GM19099 (cell line): ENCODE data around the gene XIRP1.

Source experiments
- POLR2A ChIP-seq: IDR thresholded peaks from 3 replicates; pipeline ENCODE4 v1.6.1; 2011; ENCODE audit warnings: low read depth; ENCODE audit not compliant: insufficient read length; ENCODE audit errors: extremely low read depth

Gene XIRP1

DNA sequence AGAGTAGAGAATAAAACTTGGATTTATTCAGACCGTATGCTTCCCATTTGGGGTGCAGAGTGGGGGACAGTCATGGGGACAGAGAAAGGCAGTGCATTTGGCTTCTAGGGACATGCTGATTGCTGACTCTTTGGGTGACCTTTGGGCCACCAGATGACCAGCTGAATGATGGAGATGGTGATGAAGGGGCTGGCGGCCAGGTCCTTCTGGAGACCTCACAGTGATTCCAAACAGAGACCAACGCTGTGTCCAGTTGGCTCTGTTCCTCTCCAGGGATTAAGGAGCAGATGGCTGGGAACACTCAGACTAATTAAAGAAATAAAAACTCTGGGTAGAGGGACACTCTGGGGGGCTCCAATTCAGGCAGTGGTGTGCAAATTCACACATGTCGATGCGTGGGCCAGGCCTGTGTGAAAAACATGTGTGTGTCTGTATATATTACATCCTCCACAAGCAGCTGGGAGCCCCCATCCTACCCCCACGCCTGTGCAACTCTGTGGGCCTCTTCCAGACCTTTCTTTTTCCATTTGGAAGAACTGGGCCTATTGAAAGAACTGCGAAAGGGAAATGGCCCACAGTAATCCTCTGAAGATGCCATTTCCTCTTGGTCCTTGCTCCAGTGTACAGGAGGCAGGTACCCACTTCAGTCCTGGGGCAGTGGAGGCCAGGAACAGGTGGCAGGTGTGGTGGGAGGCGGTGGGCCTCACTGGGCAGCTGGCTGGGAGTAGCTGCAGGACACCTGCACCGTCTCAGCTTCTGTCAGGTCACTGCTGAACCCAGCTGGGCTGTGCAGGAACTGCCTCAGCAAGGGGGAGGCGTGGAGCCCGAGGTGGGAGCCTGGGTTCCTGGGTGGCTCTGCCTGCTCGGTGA is 8.9 kb downstream of the XIRP1 start:
- TF ChIP-seq POLR2A: no peak

DNA sequence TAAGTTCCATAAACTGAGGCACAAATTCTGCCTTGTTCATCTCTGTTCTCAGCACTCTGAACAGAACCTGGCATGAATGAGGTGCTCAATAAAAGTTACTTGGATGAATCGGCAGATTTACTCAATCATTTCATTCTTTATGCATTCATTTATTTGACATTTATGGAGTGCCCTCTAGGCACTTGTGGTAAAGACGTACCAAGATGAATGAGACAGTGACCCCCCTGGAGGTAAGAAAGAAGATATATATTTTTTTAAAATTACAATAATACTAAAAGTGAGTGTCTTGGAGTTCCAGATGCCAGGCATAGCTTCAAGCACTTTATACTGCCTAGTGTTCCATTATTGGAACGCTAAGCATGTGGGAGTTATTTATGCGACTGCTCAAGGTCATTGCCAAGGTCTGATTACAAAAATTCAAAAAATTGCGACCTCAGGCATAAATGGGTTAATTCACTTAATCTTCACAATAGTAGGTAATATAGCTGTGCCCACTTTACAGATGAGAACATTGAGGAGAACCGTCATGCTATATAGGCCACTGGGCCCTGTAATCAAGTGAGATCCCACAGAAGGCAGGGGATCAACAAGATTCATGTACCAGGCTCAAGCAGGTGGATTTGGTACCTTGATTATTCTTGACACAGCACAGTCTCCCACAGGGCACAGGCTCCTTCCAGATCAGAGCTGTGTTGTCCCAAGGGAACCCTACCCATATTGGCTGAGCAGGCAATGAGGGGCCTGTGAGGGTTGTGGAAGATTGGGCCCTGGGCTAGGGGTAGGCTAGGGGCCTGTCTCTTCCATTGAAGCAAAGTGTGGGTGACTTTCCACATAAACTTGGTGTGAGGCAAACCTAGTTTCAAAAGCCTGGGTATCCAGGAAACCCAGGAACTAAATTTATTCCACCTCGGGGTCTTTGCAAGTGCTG is 10.7 kb downstream of the XIRP1 start:
- no peak for TF ChIP-seq POLR2A

DNA sequence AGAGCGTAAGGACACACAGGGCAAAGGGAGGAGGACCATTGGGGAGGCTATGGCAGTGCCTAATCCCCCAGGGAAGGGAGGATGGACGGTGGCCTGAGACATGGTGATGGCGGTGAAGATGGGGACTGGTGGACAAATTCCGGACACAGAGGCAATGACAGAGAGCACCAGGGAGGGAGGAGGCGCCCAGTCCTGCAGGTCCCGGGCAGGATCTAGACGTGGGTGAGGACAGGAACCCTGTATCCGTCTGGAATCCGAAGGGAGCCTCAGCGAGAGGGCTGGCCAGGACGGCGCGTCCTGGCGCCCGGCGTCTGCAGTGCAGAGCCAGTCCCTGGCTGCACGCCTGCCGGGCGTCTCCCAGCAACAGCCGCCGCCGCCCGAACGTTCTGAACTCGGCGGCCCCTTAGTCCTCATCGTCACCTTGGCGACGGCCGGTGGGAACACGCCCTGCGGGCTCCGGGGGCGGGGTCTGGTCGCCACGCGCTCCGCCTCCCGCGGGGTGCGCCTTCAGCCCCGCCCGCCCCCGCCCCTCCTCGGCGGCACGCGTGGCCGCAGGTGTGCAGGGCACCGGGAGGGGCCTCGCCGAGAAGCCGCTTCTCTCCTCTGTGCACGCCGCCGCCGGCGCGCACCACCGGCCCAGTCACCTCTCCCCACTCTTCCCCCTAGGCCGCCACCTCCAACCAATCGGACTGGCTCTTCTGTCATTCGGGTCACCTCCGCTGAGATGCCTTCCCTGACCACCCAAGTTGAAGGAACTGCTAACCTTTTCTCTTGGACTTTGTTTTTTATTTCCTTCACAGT is 11.6 kb downstream of the XIRP1 start:
- TF ChIP-seq POLR2A: no peak

DNA sequence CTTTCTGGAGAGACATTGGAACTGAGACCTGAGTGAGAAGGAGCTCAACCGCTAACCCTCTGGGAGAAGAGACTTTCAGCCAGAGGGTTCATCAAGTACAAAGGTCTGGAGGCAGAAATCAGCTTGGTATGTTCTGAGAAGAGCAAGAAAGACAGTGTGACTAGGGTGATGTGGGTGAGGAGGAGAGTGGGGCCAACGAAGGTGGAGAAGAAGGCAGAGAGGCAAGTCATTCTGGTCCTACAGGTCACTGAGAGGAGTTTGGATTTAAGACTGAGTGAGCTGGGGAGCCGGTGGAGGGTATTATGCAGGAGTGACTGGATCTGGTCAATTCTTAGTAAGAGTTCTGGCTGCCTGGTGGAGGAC is 12.2 kb downstream of the XIRP1 start:
- no peak for TF ChIP-seq POLR2A

DNA sequence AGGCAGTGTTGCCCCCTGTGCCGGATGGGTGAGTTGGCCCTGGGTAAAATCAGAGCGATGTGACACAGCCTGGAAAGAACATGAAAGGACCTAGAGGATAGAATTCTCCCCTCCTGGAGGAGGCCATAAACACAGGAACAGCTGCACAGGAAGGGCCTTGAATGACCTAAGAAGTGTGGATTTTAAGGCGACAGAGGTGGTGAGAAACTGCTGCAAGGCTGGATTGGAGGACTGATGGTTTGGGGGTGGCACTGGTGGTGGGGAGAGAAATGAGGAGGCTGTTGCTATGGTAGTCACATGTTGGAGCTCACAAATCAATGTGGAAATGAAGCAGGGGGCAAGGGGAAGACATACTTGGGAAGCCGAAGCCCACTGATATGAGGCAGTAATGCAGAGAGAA is 13.8 kb downstream of the XIRP1 start:
- TF ChIP-seq POLR2A: no peak

DNA sequence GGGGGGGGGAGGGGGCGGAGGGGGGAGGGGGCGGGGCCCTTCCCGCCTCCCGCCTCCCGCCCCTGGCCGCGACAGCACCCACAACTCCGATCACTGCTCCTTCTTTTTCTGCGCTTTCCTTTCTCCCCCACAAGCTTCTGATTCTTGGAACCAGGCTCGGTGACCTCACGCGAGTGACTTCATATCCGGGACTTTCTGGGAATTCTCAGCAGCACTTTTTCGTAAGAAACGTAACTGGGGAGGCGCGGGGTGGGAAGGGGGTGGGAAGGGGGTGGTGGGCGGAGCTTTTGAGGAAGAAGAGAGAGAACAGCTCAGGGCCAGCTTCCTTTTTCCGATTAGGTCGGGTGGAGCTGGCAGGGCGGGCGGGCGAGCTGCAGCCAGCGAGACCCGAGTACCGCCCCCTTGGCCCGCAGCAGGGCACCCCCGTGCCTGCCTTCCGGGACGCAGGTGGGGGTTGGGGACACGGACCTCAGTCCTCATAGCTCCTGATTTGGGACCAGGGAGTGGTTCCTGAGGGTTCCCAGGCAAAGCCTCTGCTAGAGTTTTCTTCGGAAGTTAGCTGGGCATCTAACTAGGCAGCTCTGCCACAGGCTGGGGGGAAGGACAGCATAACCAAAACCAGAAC is 14.6 kb downstream of the XIRP1 start:
- TF ChIP-seq POLR2A: peak; percentile 70

DNA sequence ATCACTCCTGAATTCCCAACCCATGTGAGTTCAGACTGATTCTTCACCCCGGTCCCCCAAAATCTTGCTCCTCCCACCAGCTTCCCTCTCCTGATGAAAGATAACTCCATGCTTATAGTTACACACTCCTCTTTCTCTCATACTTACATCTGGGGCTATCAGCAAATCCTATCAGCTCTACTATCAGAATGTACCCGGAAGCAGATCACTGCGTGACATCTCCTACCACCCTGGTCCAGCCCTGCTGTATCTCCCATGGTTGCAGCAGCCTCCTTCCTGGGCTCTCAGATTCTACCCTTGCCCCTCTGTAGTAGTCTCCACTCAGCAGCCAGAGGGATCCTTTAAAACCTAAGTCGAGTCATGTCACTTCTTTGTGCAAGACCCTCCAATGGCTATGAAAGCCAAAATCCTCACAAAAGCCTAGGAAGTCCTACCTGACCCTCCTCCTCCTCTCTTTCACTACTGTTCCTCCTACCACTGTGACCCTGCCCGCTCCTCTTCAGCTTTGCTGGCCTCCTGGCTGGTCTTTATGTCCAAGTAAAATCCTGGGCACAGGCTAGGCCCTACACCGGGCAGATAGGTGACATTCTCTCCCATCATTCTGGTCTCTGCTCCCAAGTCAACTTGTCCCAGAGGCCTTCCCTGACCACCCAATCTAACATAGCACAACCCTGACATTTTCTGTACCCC is 16.2 kb downstream of the XIRP1 start:
- TF ChIP-seq POLR2A: no peak

DNA sequence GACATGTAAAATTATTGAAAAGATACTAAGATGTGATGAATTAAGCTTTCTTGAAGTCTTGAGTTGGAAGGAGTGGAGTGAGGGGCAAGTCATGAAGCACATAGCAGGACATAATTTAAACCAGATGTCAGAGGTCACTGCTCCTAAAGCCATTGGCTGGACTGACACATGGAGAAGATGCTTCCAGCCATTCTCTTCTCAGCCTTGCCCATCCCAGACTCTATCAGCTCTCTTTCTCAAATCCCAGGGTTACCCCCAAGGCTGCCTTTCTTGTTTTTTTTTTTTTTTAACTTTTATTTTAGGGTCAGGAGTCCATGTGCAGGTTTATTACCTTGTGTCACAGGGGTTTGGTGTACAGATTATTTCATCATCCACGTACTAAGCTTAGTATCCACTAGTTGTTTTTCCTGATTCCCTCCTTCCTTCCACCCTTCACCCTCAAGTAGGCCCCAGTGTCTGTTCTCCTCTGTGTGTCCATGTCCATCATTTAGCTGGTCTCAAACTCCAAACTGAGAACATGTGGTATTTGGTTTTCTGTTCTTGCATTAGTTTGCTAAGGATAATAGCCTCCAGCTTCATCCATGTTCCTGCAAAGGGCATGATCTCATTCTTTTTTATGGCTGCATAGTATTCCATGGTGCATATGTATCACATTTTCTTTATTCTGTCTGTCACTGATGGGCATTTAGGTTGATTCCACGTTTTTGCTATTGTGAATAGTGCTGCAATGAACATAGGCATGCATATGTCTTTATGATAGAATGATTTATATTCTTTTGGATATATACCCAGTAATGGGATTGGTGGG is 18.9 kb downstream of the XIRP1 start:
- TF ChIP-seq POLR2A: no peak

DNA sequence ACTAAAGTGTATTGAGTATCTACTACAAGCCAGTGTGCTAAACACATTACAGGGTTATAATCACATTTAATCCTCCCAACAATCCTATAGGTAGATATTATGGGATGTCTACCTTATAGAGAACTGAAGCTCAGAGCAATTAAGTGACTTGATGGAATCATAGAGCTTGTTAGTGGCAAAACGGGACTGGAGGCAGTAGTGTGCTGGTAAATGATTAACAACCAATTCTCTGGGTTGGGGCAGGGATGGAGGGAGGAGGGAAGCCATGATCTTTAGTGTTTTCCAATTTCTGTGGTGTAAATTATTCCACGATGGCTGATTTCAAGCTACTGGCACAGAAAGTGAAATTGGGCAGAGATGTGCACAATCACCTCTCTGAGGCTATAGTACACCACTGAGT is 20.5 kb downstream of the XIRP1 start:
- TF ChIP-seq POLR2A: no peak

DNA sequence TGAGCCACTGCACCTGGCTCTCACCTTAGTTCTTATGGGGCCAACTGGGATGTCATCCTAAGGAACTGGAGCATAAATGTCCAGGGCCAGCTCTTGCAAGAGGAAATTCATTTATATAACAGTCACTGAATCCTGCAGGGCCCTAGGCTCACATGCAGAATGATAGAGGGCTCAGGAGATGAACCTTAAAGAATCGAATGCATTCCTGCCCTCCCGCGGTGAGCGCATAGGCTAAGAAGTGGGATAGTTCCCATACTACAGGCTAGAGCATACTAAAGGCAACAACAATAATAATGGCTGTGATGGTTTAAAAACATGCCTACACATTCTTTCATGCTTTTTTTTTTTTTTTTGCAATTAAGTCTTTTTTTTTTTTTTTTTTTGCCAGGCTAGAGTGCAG is 21.9 kb downstream of the XIRP1 start:
- TF ChIP-seq POLR2A: no peak

DNA sequence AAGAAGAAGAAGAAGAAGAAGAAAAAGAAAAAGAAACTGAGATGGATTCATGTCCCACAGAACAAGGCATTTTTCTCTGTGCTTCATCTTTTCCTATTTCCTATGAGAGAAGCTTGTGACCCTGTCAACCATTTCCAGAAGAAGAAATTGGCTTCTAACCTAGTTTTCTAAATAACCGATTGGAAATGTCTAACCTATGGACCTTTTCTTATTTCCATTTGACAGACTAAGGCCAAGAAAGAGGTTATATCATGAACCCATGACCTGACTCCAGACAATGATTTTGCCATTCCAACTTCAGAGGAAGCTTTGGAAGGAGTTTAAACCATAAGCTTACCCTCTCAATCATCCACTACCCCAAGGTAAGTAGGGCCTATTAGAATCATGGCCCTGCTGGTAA is 22.7 kb downstream of the XIRP1 start:
- TF ChIP-seq POLR2A: no peak

DNA sequence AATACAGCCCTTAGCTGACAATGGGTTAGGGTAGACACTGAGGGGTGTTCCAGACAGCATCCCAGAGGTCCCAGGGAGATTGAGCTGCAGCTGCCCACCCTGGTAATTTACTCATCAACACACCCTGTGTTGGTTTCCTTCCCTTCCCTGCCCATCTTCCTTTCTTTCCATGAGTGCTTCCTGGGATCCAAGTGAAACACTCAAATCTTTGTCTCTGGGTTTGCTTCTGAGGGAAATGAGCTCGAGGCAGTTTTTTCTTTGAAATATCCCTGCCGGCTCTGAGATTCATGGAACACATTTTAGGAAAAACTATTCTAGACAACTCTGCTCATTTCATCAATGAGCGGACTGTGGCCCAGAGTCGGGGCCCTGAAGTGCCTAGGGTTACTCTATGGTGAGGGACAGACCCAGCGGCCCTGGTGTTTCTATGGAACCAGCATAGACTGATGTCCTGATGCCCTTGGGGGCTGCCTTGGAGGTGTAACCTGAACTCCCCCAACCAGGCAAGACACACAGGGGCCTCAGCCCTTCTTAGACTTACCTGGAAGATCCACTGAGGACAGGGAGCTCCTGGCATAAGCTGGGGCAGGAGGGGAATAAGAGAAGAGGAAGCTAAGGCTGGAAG is 24.1 kb downstream of the XIRP1 start:
- TF ChIP-seq POLR2A: no peak

DNA sequence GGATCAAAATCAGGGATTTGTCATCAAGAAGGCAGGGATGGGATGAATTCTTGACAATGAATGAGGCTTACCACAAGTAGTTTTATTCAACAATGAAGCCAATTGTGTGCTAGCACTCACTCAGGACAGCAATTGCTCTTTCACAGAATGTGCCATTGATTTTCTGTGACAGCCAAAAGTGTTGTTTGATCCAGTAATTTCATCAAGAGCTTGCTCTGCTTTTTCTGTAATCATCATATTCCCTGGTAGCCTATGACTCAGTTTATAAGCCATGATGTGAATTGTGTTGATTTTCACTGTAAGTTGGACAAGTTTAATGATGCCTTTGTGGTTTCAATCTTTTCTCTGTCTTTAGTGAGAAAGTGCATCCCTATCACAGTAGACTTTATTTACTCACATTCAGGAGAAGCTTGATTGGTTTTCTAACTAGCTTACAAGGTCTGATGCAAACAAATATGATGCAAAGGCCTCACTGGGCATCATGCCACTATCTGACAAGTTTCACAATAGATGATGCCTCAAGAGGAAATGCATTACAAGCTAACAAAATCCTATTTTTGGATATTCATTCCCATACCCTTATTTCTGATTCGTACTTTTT is 25.4 kb downstream of the XIRP1 start:
- no peak for TF ChIP-seq POLR2A

DNA sequence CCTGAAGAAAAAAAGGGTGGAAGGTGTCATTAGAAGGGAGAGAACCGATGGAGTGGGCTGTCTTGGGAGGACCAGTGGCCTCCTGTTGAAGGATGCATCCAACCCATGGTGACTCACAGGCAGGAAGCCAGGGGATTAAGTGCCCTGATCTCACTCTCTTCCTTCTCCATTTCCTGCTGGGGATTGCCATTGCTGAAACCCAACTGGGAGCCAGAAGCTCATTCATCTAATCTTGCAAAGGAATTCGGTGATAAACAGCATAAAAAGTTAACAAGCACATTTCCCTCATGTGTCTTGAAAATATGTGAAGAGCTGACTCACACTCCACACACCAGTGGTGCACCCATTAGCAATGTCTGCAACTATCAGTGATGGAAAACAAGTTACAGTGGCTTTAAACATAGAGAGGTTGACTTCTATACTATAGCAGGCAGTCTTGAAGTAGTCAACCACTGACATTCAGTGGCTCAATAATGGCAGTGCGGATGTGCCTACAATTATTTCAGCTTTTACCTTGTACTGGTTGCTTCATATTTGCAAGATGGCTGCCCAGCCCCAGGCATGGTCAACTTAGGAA is 26.2 kb downstream of the XIRP1 start:
- no peak for TF ChIP-seq POLR2A
